MM.1S (cell line): ENCODE data around the gene VSNL1.

Experiments
- DNase-seq: peaks from one replicate; pipeline ENCODE4 v3.0.0-alpha.2; 2015
- H2AFZ ChIP-seq: fragments of 300-600 bp; sonication (generic); 2 replicates; pipeline ENCODE4 v1.6.0; 2016; ENCODE audit warnings: antibody characterized with exemption, low read length
- H3F3A ChIP-seq: fragments of 300-600 bp; sonication (generic); 2 replicates; pipeline ENCODE4 v1.6.1; 2016; ENCODE audit warnings: mild to moderate bottlenecking, antibody characterized with exemption, low read length, moderate library complexity, mixed read lengths; ENCODE audit not compliant: insufficient read depth
- H3K27ac ChIP-seq: fragments of 300-600 bp; sonication (generic); 2 replicates; pipeline ENCODE4 v1.5.1; 2016; ENCODE audit warnings: mild to moderate bottlenecking, low read length
- H3K27me3 ChIP-seq: fragments of 300-600 bp; sonication (generic); replicated peaks from 2 replicates; pipeline ENCODE4 v1.6.0; 2016; ENCODE audit warnings: low read length; ENCODE audit not compliant: insufficient read depth
- H3K36me3 ChIP-seq: fragments of 300-600 bp; sonication (generic); replicated peaks from 2 replicates; pipeline ENCODE4 v1.6.1; 2016; ENCODE audit warnings: mild to moderate bottlenecking, low read length, mixed read lengths; ENCODE audit not compliant: insufficient read depth
- H3K4me1 ChIP-seq: fragments of 300-600 bp; sonication (generic); 2 replicates; pipeline ENCODE4 v1.6.1; 2016; ENCODE audit warnings: low read length, mixed read lengths
- H3K4me2 ChIP-seq: fragments of 300-600 bp; sonication (generic); 2 replicates; pipeline ENCODE4 v1.6.0; 2016; ENCODE audit warnings: low read depth, low read length
- H3K4me3 ChIP-seq: fragments of 300-600 bp; sonication (generic); 2 replicates; pipeline ENCODE4 v1.5.1; 2016; ENCODE audit warnings: low read length, mixed read lengths
- H3K79me2 ChIP-seq: fragments of 300-600 bp; sonication (generic); 2 replicates; pipeline ENCODE4 v1.6.1; 2016; ENCODE audit warnings: mixed run types, low read length, mixed read lengths
- H3K9ac ChIP-seq: fragments of 300-600 bp; sonication (generic); 2 replicates; pipeline ENCODE4 v1.6.1; 2016; ENCODE audit warnings: low read length, mixed read lengths
- H3K9me2 ChIP-seq: fragments of 300-600 bp; sonication (generic); replicated peaks from 2 replicates; pipeline ENCODE4 v1.6.1; 2016; ENCODE audit warnings: mild to moderate bottlenecking, low read length, mixed read lengths; ENCODE audit not compliant: insufficient read depth
- H3K9me3 ChIP-seq: fragments of 300-600 bp; sonication (generic); replicated peaks from 2 replicates; pipeline ENCODE4 v1.6.1; 2016; ENCODE audit warnings: mild to moderate bottlenecking, low read length, mixed read lengths; ENCODE audit not compliant: insufficient read depth
- H4K20me1 ChIP-seq: fragments of 300-600 bp; sonication (generic); 2 replicates; pipeline ENCODE4 v1.6.1; 2016; ENCODE audit warnings: mild to moderate bottlenecking, low read length, moderate library complexity, mixed read lengths; ENCODE audit not compliant: insufficient read depth
- CTCF ChIP-seq: fragments of 300-600 bp; sonication (generic); IDR thresholded peaks from 2 replicates; pipeline ENCODE4 v1.5.1; 2016; ENCODE audit warnings: antibody characterized with exemption, low read length, mixed read lengths
- EZH2 ChIP-seq: fragments of 300-600 bp; sonication (generic); optimal IDR thresholded peaks from 2 replicates; pipeline ENCODE3; 2017; ENCODE audit warnings: low read depth, mild to moderate bottlenecking, antibody characterized with exemption, low read length, mixed read lengths
- EZH2phosphoT487 ChIP-seq: fragments of 300-600 bp; sonication (generic); IDR thresholded peaks from 2 replicates; pipeline ENCODE4 v1.6.1; 2018; ENCODE audit warnings: antibody characterized with exemption, low read length

The VSNL1 gene

GRCh38 chr2:17621781-17622180 lies 81.3 kb downstream of the VSNL1 start:
- H3F3A ChIP-seq: no peaks in the 10 kb centered on the region
- TF ChIP-seq EZH2phosphoT487 (no peak), EZH2 (no peak), CTCF (no peak)
- H3K79me2 ChIP-seq: no peaks in the 10 kb centered on the region
- no peak overlapping the region for H3K4me2 ChIP-seq
- H3K27me3 ChIP-seq: no peaks in the 10 kb centered on the region
- H3K27ac ChIP-seq: no peak overlapping the region
- H3K4me3 ChIP-seq: no peak overlapping the region
- H4K20me1 ChIP-seq: no peaks in the 10 kb centered on the region
- H3K36me3 ChIP-seq: no peaks in the 10 kb centered on the region
- H3K9me3 ChIP-seq: no peaks in the 10 kb centered on the region
- no peak for DNase-seq
- no peaks in the 10 kb centered on the region for H3K9me2 ChIP-seq
- H2AFZ ChIP-seq: no peak overlapping the region
- H3K4me1 ChIP-seq: no peaks in the 10 kb centered on the region
- no peak overlapping the region for H3K9ac ChIP-seq

DNA sequence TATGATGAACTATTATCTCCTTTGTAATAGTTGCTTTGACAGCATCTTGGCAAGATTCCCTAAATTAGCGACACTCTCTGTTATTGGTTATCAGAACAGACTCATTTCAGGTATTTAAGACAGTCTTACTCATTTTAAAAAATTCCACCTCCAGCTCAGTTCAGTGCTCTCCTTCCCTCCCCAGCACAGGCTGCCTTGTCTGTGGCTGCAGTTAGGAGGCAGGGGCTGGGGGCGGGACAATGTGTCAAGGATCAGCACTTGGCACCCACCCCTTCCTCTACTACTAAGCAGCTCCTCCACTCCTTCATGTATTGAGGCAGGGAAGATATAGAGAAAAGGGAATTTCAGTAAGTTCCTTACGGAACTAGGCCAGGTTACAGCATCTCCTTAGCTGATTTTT lies 85.0 kb downstream of the VSNL1 start:
- Histone ChIP-seq H3K9ac (no peak overlapping the region), H3K9me2 (no peaks in the 10 kb centered on the region), H3K4me1 (peaks cover 26% of the 10 kb centered on the region), H3F3A (peaks cover 14% of the 10 kb centered on the region), H4K20me1 (no peaks in the 10 kb centered on the region), H3K36me3 (no peaks in the 10 kb centered on the region), H3K27me3 (no peaks in the 10 kb centered on the region), H3K4me2 (no peak overlapping the region), H2AFZ (no peak overlapping the region), H3K4me3 (no peak overlapping the region), H3K9me3 (no peaks in the 10 kb centered on the region), H3K27ac (no peak overlapping the region), H3K79me2 (no peaks in the 10 kb centered on the region)
- DNase-seq: no peak
- no peak for TF ChIP-seq EZH2
- no peak for TF ChIP-seq CTCF
- no peak for TF ChIP-seq EZH2phosphoT487

GRCh38 chr2:17626986-17627385 lies 86.5 kb downstream of the VSNL1 start:
- H3K79me2 ChIP-seq: no peaks in the 10 kb centered on the region
- no peak overlapping the region for H2AFZ ChIP-seq
- no peak for DNase-seq
- peaks cover 14% of the 10 kb centered on the region for H3F3A ChIP-seq
- H3K27me3 ChIP-seq: no peaks in the 10 kb centered on the region
- H3K4me1 ChIP-seq: peaks cover 26% of the 10 kb centered on the region
- no peaks in the 10 kb centered on the region for H3K9me3 ChIP-seq
- H3K9me2 ChIP-seq: no peaks in the 10 kb centered on the region
- H3K4me3 ChIP-seq: no peak overlapping the region
- H3K9ac ChIP-seq: no peak overlapping the region
- H3K36me3 ChIP-seq: no peaks in the 10 kb centered on the region
- no peaks in the 10 kb centered on the region for H4K20me1 ChIP-seq
- H3K27ac ChIP-seq: no peak overlapping the region
- no peak overlapping the region for H3K4me2 ChIP-seq
- no peak for TF ChIP-seq EZH2
- TF ChIP-seq CTCF: no peak
